Measurements from ENCODE around the gene TRMT2A.

The TRMT2A gene

DNA sequence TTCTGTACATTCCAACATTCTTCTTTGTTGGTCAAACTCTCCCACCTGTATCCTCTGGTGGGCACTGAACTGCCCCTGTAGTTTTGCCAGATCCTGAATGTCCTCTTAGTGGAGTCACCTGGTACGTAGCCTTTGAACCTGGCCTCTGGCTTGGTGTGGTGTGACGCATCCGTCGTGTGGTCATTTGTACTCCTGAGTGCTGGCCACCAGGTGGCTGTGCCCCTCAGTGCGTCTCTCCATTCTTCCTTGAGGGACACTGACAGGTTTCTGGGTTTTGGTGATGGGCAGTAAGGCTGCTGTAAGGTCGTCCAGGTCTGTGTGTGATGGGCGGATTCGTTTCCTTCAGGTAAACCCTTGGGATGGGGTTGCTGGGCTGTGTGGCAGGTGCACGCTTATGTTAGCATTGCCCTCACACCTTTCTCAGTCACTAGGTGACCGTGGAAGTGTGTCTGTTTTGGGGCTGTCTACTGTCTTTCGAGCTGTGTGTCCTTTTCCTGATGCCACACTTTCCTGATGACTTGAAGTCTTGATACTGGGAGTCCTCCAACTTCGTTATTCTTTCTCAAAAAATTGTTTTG, 14.7 kb downstream of the TRMT2A start:
- no peak for TF ChIP-seq Cebpa-rat (IDR thresholded peaks at IDR 0.05)
- H3K27me3 ChIP-seq: no peaks in the 10 kb centered on the region
- H3K27ac ChIP-seq: no peak overlapping the region
- H3K4me2 ChIP-seq: no peak overlapping the region
- peaks cover 0 to 12% (median 0%) of the 10 kb centered on the region in 10 experiments; a peak in 3 of 20 replicates for H3K4me1 ChIP-seq
- peaks cover 0 to 98% (median 85%) of the 10 kb centered on the region in 11 experiments; a peak in 21 of 22 replicates for H4K20me1 ChIP-seq
- no peaks in the 10 kb centered on the region for H3K9me3 ChIP-seq (replicated peaks in 1 of 11)
- peaks cover 97 to 100% (median 99%) of the 10 kb centered on the region in 11 experiments for H3K36me3 ChIP-seq
- no peak overlapping the region for H3K4me3 ChIP-seq
- H3K9ac ChIP-seq: 0 out of 22 replicates have a peak overlapping the region, but pooled peaks of 1 of the 11 experiments have one; percentile 2

GRCh38 chr22:20101638-20102037, 15.4 kb downstream of the TRMT2A start:
- H4K20me1 ChIP-seq: peaks cover 0 to 98% (median 83%) of the 10 kb centered on the region in 11 experiments; a peak in 21 of 22 replicates
- H3K27me3 ChIP-seq: no peaks in the 10 kb centered on the region
- peaks cover 97 to 100% (median 99%) of the 10 kb centered on the region in 11 experiments for H3K36me3 ChIP-seq
- H3K4me3 ChIP-seq: no peak overlapping the region
- H3K4me2 ChIP-seq: no peak overlapping the region; a peak in 1 of 22 replicates
- no peaks in the 10 kb centered on the region for H3K9me3 ChIP-seq (replicated peaks in 1 of 11)
- peak overlapping the region in 1 of 11 experiments; percentile 18; a peak in 1 of 22 replicates for H3K27ac ChIP-seq
- no peak for TF ChIP-seq Cebpa-rat (IDR thresholded peaks at IDR 0.05)
- peaks cover 0 to 12% (median 0%) of the 10 kb centered on the region in 10 experiments; a peak in 3 of 20 replicates for H3K4me1 ChIP-seq
- no peak overlapping the region for H3K9ac ChIP-seq

DNA sequence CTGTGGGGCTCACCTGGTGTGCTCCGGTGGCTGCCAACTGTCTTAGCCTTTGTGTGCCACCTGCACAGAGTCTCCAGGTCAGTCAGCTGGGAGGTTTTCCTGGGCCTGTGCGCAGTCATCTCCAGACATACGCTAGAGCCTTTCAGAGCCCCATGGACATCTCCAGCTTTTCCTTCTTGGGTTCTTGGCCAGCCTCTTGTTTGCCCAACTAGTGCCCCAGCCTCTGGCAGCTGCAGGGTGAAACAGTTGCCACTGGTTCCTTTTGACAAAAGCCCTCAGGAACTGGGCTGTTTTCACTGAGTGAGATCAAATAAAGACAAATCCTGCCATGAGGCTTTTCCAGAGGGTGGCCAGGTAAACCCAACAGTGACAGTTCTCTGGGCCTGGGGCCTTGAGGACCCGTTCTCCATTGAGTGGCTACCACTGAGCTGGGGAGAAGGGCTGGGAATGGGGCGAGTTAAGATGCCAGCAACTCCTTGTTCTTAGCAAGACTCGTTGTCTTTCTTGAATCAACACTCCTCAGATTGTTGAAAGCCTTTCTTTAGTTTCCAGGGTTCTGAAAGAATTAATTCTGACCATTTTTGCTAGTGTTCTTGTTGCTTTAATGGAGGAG, 17.8 kb downstream of the TRMT2A start:
- Histone ChIP-seq H3K4me3 (no peak overlapping the region), H3K27ac (no peak overlapping the region), H4K20me1 (peaks cover 0 to 97% (median 70%) of the 10 kb centered on the region in 11 experiments; a peak in 19 of 22 replicates), H3K9me3 (replicated peaks in 1 of 11) (no peaks in the 10 kb centered on the region), H3K9ac (peak overlapping the region in 2 of 11 experiments; percentile 8 to 22; a peak in 1 of 22 replicates), H3K27me3 (no peaks in the 10 kb centered on the region), H3K36me3 (peaks cover 97 to 100% (median 99%) of the 10 kb centered on the region in 11 experiments), H3K4me2 (no peak overlapping the region), H3K4me1 (peaks cover 0 to 12% (median 0%) of the 10 kb centered on the region in 10 experiments; a peak in 3 of 20 replicates)
- TF ChIP-seq Cebpa-rat (IDR thresholded peaks at IDR 0.05): no peak

DNA sequence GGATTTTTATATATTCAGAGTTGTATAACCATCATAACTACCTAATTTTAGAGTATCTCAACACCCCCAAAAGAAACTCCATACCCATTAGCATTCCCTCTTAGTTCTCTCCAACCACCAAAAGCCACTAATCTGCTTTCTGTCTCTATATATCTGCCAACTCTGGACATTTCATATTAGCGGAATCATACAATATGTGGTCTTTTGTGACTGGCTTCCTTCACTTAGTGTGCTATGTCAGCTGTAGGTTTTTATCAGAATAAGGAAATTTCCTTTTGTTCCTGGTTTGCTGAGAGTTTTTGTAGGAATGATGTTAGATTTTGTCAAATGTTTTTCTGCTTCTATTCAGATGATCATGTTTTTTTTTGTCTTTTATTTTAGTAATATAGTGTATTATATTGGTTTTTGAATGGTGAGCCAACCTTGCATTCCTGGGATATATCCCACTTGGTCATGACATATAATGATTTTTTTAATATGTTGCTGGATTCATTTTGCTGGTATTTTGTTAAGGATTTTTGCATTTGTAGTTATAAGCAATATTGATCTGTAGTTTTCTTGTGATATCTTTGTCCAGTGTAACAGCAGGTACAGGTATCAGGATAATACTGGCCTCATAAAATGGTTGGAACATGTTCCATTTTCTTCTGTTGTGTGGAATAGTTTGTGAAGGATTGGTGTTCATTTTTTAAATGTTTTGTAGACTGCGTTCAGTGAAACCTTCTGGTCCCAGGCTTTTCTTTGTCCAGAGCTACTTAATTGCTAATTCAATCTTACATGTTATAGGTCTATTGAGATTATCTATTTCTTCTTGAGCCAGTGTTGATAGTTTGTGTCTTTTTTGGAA, 20.2 kb downstream of the TRMT2A start:
- peaks cover 99 to 100% (median 100%) of the 10 kb centered on the region in 11 experiments for H3K36me3 ChIP-seq
- no peak for TF ChIP-seq Cebpa-rat (IDR thresholded peaks at IDR 0.05)
- no peak overlapping the region for H3K4me3 ChIP-seq
- no peaks in the 10 kb centered on the region for H3K27me3 ChIP-seq
- no peak overlapping the region for H3K9ac ChIP-seq
- H3K27ac ChIP-seq: no peak overlapping the region
- no peak overlapping the region for H3K4me2 ChIP-seq
- peaks cover 0 to 97% (median 72%) of the 10 kb centered on the region in 11 experiments; a peak in 18 of 22 replicates for H4K20me1 ChIP-seq
- no peaks in the 10 kb centered on the region for H3K9me3 ChIP-seq (replicated peaks in 1 of 11)
- H3K4me1 ChIP-seq: peaks cover 0 to 12% (median 0%) of the 10 kb centered on the region in 10 experiments; a peak in 3 of 20 replicates

GRCh38 chr22:20095521-20095920, 21.5 kb downstream of the TRMT2A start:
- no peak for TF ChIP-seq Cebpa-rat (IDR thresholded peaks at IDR 0.05)
- no peak overlapping the region for H3K9ac ChIP-seq
- no peak overlapping the region for H3K27ac ChIP-seq
- no peaks in the 10 kb centered on the region for H3K27me3 ChIP-seq
- peaks cover 0 to 97% (median 73%) of the 10 kb centered on the region in 11 experiments; a peak in 18 of 22 replicates for H4K20me1 ChIP-seq
- no peak overlapping the region for H3K4me2 ChIP-seq
- H3K36me3 ChIP-seq: peaks cover 99 to 100% (median 100%) of the 10 kb centered on the region in 11 experiments
- peaks cover 0 to 9% (median 2%) of the 10 kb centered on the region in 10 experiments; a peak in 10 of 20 replicates for H3K4me1 ChIP-seq
- H3K4me3 ChIP-seq: no peak overlapping the region
- no peaks in the 10 kb centered on the region for H3K9me3 ChIP-seq (replicated peaks in 1 of 11)

- H3K4me1 ChIP-seq: peaks cover 0 to 18% (median 6%) of the 10 kb centered on the region in 10 experiments; a peak in 10 of 20 replicates
- H3K27me3 ChIP-seq: no peaks in the 10 kb centered on the region
- no peak overlapping the region for H3K27ac ChIP-seq
- H3K36me3 ChIP-seq: peaks cover 99 to 100% (median 100%) of the 10 kb centered on the region in 11 experiments
- H3K4me3 ChIP-seq: no peak overlapping the region
- H4K20me1 ChIP-seq: peaks cover 0 to 97% (median 73%) of the 10 kb centered on the region in 11 experiments; a peak in 18 of 22 replicates
- H3K9me3 ChIP-seq (replicated peaks in 1 of 11): no peaks in the 10 kb centered on the region
- no peak overlapping the region for H3K4me2 ChIP-seq
- 0 out of 22 replicates have a peak overlapping the region, but pooled peaks of 1 of the 11 experiments have one; percentile 13 for H3K9ac ChIP-seq
- no peak for TF ChIP-seq Cebpa-rat (IDR thresholded peaks at IDR 0.05)
Measured at GRCh38 chr22:20094197-20094807, 22.7 kb downstream of the TRMT2A start.

GRCh38 chr22:20093418-20094196, 23.4 kb downstream of the TRMT2A start:
- no peaks in the 10 kb centered on the region for H3K9me3 ChIP-seq (replicated peaks in 1 of 11)
- H3K36me3 ChIP-seq: peaks cover 99 to 100% (median 100%) of the 10 kb centered on the region in 11 experiments
- H3K4me1 ChIP-seq: peaks cover 0 to 18% (median 6%) of the 10 kb centered on the region in 10 experiments; a peak in 10 of 20 replicates
- H3K4me2 ChIP-seq: no peak overlapping the region
- TF ChIP-seq Cebpa-rat (IDR thresholded peaks at IDR 0.05): no peak
- peaks cover 0 to 97% (median 73%) of the 10 kb centered on the region in 11 experiments; a peak in 17 of 22 replicates for H4K20me1 ChIP-seq
- H3K9ac ChIP-seq: no peak overlapping the region
- H3K27me3 ChIP-seq: no peaks in the 10 kb centered on the region
- H3K27ac ChIP-seq: no peak overlapping the region
- H3K4me3 ChIP-seq: no peak overlapping the region

- no peak overlapping the region for H3K27ac ChIP-seq
- H4K20me1 ChIP-seq: peaks cover 0 to 100% (median 78%) of the 10 kb centered on the region in 11 experiments; a peak in 17 of 22 replicates
- no peaks in the 10 kb centered on the region for H3K9me3 ChIP-seq (replicated peaks in 1 of 11)
- no peak overlapping the region for H3K9ac ChIP-seq
- peaks cover 0 to 18% (median 6%) of the 10 kb centered on the region in 10 experiments; a peak in 10 of 20 replicates for H3K4me1 ChIP-seq
- peaks cover 100% of the 10 kb centered on the region in 11 experiments for H3K36me3 ChIP-seq
- H3K4me2 ChIP-seq: no peak overlapping the region
- H3K27me3 ChIP-seq: no peaks in the 10 kb centered on the region
- TF ChIP-seq Cebpa-rat (IDR thresholded peaks at IDR 0.05): no peak
- H3K4me3 ChIP-seq: no peak overlapping the region
Measured at GRCh38 chr22:20092477-20092854, 24.6 kb downstream of the TRMT2A start.
